ENCODE results near the gene ANKRD13B. TPM values are rescaled to one million over a fixed set of nuclear protein-coding genes. Genes with fewer than 3 reads are reported as not detected.

The ANKRD13B gene
- 3.6 TPM for polyA plus RNA-seq (2013, experiment 1 of 2)
- 2.7 TPM for polyA plus RNA-seq (2013, experiment 2 of 2)

- no peaks in the 10 kb centered on the region for H3K9me3 ChIP-seq (ENCODE audit: control insufficient read depth, low read length)
- peak within 1 kb of the TSS; percentile 61 for H2BK15ac ChIP-seq (ENCODE audit: low read depth, poor library complexity, severe bottlenecking)
- H3K4me1 ChIP-seq (ENCODE audit: control insufficient read depth, insufficient read depth, low read depth, low read length), result peaks cover 58% of the 10 kb centered on the region
- no peak within 1 kb of the TSS for H2BK120ac ChIP-seq (ENCODE audit: low read depth, low read length)
- no peak for DNase-seq
- H3K18ac ChIP-seq (ENCODE audit: low read depth in 1 of 2, low read length in 2 of 2), result peak within 1 kb of the TSS in 1 of 2 experiments; percentile 49
- H3K27me3 ChIP-seq (ENCODE audit: control insufficient read depth in 1 of 2, insufficient read depth in 1 of 2, low read length in 2 of 2), result no peaks in the 10 kb centered on the region
- H3K4me2 ChIP-seq (ENCODE audit: low read length, poor library complexity, severe bottlenecking), result peak within 1 kb of the TSS; percentile 95
- H4K8ac ChIP-seq (ENCODE audit: low read length), result no peak within 1 kb of the TSS
- no peak within 1 kb of the TSS for H3K4ac ChIP-seq (ENCODE audit: low read depth in 1 of 2, low read length in 2 of 2)
- H3K14ac ChIP-seq (ENCODE audit: low read length in 2 of 2), result no peak within 1 kb of the TSS
- under 1% methylated on average over 21 of the region's 96 CpGs for WGBS
- peaks cover 7% of the 10 kb centered on the region for H3K79me1 ChIP-seq (replicated peaks; ENCODE audit: low read length, poor library complexity, severe bottlenecking)
- no peak within 1 kb of the TSS for H3K23ac ChIP-seq (ENCODE audit: low read length in 2 of 2)
- no peak within 1 kb of the TSS for H4K91ac ChIP-seq (ENCODE audit: low read length)
- H2AK5ac ChIP-seq (ENCODE audit: low read length, severe bottlenecking), result no peak within 1 kb of the TSS
- H2BK12ac ChIP-seq (ENCODE audit: low read length in 2 of 2), result peak within 1 kb of the TSS in 1 of 2 experiments; percentile 31
- H3K36me3 ChIP-seq (ENCODE audit: control insufficient read depth in 1 of 2, insufficient read depth in 2 of 2, low read depth in 1 of 2, low read length in 2 of 2), result no peaks in the 10 kb centered on the region
- peak within 1 kb of the TSS; percentile 64 to 88 for H3K4me3 ChIP-seq (ENCODE audit: insufficient read depth in 1 of 2, low read depth in 1 of 2, low read length in 2 of 2)
- H2AFZ ChIP-seq (ENCODE audit: low read depth, low read length), result peak within 1 kb of the TSS; percentile 23
- no peak within 1 kb of the TSS for H2BK5ac ChIP-seq (ENCODE audit: low read depth, low read length, poor library complexity, severe bottlenecking)
- H3K9ac ChIP-seq (ENCODE audit: low read length), result peak within 1 kb of the TSS; percentile 85
- peak within 1 kb of the TSS; percentile 39 for H3K27ac ChIP-seq (ENCODE audit: low read length, poor library complexity, severe bottlenecking)
These were observed at the start of gene ANKRD13B for GRCh38 chr17:29592850-29593551. TSS of gene ANKRD13B (plus strand) at chr17:29593132. CDS start at chr17:29593622, 490 bp downstream.

DNA sequence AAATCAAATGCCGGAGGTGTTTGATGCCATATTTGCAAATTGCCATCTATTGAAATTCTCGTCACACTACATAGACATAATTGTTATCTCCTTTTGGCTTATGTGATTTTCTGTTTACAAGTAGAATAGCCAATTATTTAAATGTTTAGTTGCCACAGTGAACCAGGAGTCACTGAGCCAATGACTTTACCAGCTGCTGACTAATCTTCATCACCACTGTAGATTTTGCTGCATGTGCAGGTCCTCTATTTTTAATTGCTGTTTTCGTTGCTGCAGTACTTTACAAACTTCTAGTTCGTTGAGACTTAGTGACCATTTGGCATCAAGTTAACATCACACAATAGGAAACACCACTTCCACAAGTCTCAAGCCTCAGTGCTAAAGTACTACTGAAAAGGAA, 48.9 kb upstream of the ANKRD13B start:
- Histone ChIP-seq H2BK120ac (ENCODE audit: low read depth, low read length) (no peak overlapping the region), H4K91ac (ENCODE audit: low read length) (no peak overlapping the region), H2AK5ac (ENCODE audit: low read length, severe bottlenecking) (no peak overlapping the region), H3K18ac (ENCODE audit: low read depth in 1 of 2, low read length in 2 of 2) (no peak overlapping the region), H2BK15ac (ENCODE audit: low read depth, poor library complexity, severe bottlenecking) (no peak overlapping the region), H3K27me3 (ENCODE audit: control insufficient read depth in 1 of 2, insufficient read depth in 1 of 2, low read length in 2 of 2) (no peaks in the 10 kb centered on the region), H3K4me2 (ENCODE audit: low read length, poor library complexity, severe bottlenecking) (no peak overlapping the region), H3K4ac (ENCODE audit: low read depth in 1 of 2, low read length in 2 of 2) (no peak overlapping the region), H3K79me1 (replicated peaks; ENCODE audit: low read length, poor library complexity, severe bottlenecking) (peaks cover 16% of the 10 kb centered on the region), H3K4me3 (ENCODE audit: insufficient read depth in 1 of 2, low read depth in 1 of 2, low read length in 2 of 2) (no peak overlapping the region), H3K23ac (ENCODE audit: low read length in 2 of 2) (no peak overlapping the region), H3K27ac (ENCODE audit: low read length, poor library complexity, severe bottlenecking) (no peak overlapping the region), H2BK5ac (ENCODE audit: low read depth, low read length, poor library complexity, severe bottlenecking) (no peak overlapping the region), H3K9me3 (ENCODE audit: control insufficient read depth, low read length) (no peaks in the 10 kb centered on the region), H3K9ac (ENCODE audit: low read length) (no peak overlapping the region), H3K4me1 (ENCODE audit: control insufficient read depth, insufficient read depth, low read depth, low read length) (no peaks in the 10 kb centered on the region), H3K14ac (ENCODE audit: low read length in 2 of 2) (no peak overlapping the region), H2AFZ (ENCODE audit: low read depth, low read length) (no peak overlapping the region), H4K8ac (ENCODE audit: low read length) (no peak overlapping the region), H3K36me3 (ENCODE audit: control insufficient read depth in 1 of 2, insufficient read depth in 2 of 2, low read depth in 1 of 2, low read length in 2 of 2) (peaks cover 26 to 72% of the 10 kb centered on the region in 2 experiments), H2BK12ac (ENCODE audit: low read length in 2 of 2) (no peak overlapping the region)
- no peak for DNase-seq
- 100% methylated on average over 4 of the region's 4 CpGs for WGBS

DNA sequence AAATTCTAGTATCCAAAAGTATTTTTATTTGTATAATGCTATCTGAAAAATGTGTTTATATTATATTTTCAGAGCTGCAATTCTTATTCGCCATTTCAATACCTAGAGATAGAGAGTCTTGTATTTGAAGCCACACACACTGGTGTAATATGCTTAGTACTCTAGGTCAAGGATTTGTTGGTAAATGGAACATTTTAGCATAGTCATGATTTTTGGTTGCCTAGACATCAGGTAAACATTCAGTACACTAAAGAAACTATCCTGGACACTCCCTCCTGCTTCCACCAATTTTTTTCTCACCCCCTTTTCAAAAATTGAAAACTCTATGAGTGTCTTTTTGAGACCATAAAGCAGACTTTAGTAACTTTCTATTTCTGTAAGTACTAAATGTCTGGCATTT, 46.8 kb upstream of the ANKRD13B start:
- no peak overlapping the region for H3K23ac ChIP-seq (ENCODE audit: low read length in 2 of 2)
- no peak overlapping the region for H3K27ac ChIP-seq (ENCODE audit: low read length, poor library complexity, severe bottlenecking)
- H3K14ac ChIP-seq (ENCODE audit: low read length in 2 of 2), result no peak overlapping the region
- no peak overlapping the region for H4K91ac ChIP-seq (ENCODE audit: low read length)
- no CpG with 5 or more reads among the region's 1 CpG for WGBS
- H3K27me3 ChIP-seq (ENCODE audit: control insufficient read depth in 1 of 2, insufficient read depth in 1 of 2, low read length in 2 of 2), result no peaks in the 10 kb centered on the region
- no peak overlapping the region for H3K18ac ChIP-seq (ENCODE audit: low read depth in 1 of 2, low read length in 2 of 2)
- H2BK120ac ChIP-seq (ENCODE audit: low read depth, low read length), result no peak overlapping the region
- H2AFZ ChIP-seq (ENCODE audit: low read depth, low read length), result no peak overlapping the region
- DNase-seq, result peak; percentile 70
- H3K36me3 ChIP-seq (ENCODE audit: control insufficient read depth in 1 of 2, insufficient read depth in 2 of 2, low read depth in 1 of 2, low read length in 2 of 2), result peaks cover 18 to 61% of the 10 kb centered on the region in 2 experiments
- H4K8ac ChIP-seq (ENCODE audit: low read length), result no peak overlapping the region
- H2BK5ac ChIP-seq (ENCODE audit: low read depth, low read length, poor library complexity, severe bottlenecking), result no peak overlapping the region
- H3K9me3 ChIP-seq (ENCODE audit: control insufficient read depth, low read length), result no peaks in the 10 kb centered on the region
- no peak overlapping the region for H2AK5ac ChIP-seq (ENCODE audit: low read length, severe bottlenecking)
- no peak overlapping the region for H3K4me3 ChIP-seq (ENCODE audit: insufficient read depth in 1 of 2, low read depth in 1 of 2, low read length in 2 of 2)
- H3K4me2 ChIP-seq (ENCODE audit: low read length, poor library complexity, severe bottlenecking), result no peak overlapping the region
- no peak overlapping the region for H2BK12ac ChIP-seq (ENCODE audit: low read length in 2 of 2)
- no peak overlapping the region for H3K4ac ChIP-seq (ENCODE audit: low read depth in 1 of 2, low read length in 2 of 2)
- H2BK15ac ChIP-seq (ENCODE audit: low read depth, poor library complexity, severe bottlenecking), result no peak overlapping the region
- peaks cover 10% of the 10 kb centered on the region for H3K79me1 ChIP-seq (replicated peaks; ENCODE audit: low read length, poor library complexity, severe bottlenecking)
- no peaks in the 10 kb centered on the region for H3K4me1 ChIP-seq (ENCODE audit: control insufficient read depth, insufficient read depth, low read depth, low read length)
- no peak overlapping the region for H3K9ac ChIP-seq (ENCODE audit: low read length)

- Histone ChIP-seq H2BK5ac (ENCODE audit: low read depth, low read length, poor library complexity, severe bottlenecking) (no peak overlapping the region), H3K27me3 (ENCODE audit: control insufficient read depth in 1 of 2, insufficient read depth in 1 of 2, low read length in 2 of 2) (no peaks in the 10 kb centered on the region), H2BK15ac (ENCODE audit: low read depth, poor library complexity, severe bottlenecking) (no peak overlapping the region), H2AFZ (ENCODE audit: low read depth, low read length) (no peak overlapping the region), H3K79me1 (replicated peaks; ENCODE audit: low read length, poor library complexity, severe bottlenecking) (peaks cover 10% of the 10 kb centered on the region), H3K18ac (ENCODE audit: low read depth in 1 of 2, low read length in 2 of 2) (no peak overlapping the region), H3K27ac (ENCODE audit: low read length, poor library complexity, severe bottlenecking) (no peak overlapping the region), H3K14ac (ENCODE audit: low read length in 2 of 2) (no peak overlapping the region), H3K23ac (ENCODE audit: low read length in 2 of 2) (no peak overlapping the region), H3K4me1 (ENCODE audit: control insufficient read depth, insufficient read depth, low read depth, low read length) (no peaks in the 10 kb centered on the region), H4K91ac (ENCODE audit: low read length) (no peak overlapping the region), H4K8ac (ENCODE audit: low read length) (no peak overlapping the region), H3K4me2 (ENCODE audit: low read length, poor library complexity, severe bottlenecking) (no peak overlapping the region), H2BK12ac (ENCODE audit: low read length in 2 of 2) (no peak overlapping the region), H3K9ac (ENCODE audit: low read length) (no peak overlapping the region), H3K9me3 (ENCODE audit: control insufficient read depth, low read length) (no peaks in the 10 kb centered on the region), H3K4ac (ENCODE audit: low read depth in 1 of 2, low read length in 2 of 2) (no peak overlapping the region), H3K4me3 (ENCODE audit: insufficient read depth in 1 of 2, low read depth in 1 of 2, low read length in 2 of 2) (no peak overlapping the region), H2AK5ac (ENCODE audit: low read length, severe bottlenecking) (no peak overlapping the region), H3K36me3 (ENCODE audit: control insufficient read depth in 1 of 2, insufficient read depth in 2 of 2, low read depth in 1 of 2, low read length in 2 of 2) (peaks cover 11 to 64% of the 10 kb centered on the region in 2 experiments), H2BK120ac (ENCODE audit: low read depth, low read length) (no peak overlapping the region)
- DNase-seq, result peak; percentile 17
- WGBS, result 91% methylated on average over 1 of the region's 1 CpG
These were observed 46.1 kb upstream of the ANKRD13B start for GRCh38 chr17:29546830-29547229.
